H1 (cell line): Measurements from ENCODE around the gene RAD50. TPM values are rescaled to one million over a fixed set of nuclear protein-coding genes. Genes with fewer than 3 reads are reported as not detected.

Experiments used
- CTCF ChIA-PET: fragments of 300-600 bp; sonication (Branson Sonifier 250); formaldehyde crosslinking; loops from one replicate; lab custom pipeline; 2021; ENCODE audit not compliant: partially characterized antibody; lab: Charles Lee
- POLR2A ChIA-PET: fragments of 300-600 bp; sonication (Branson Sonifier 250); formaldehyde crosslinking; loops from one replicate; lab custom pipeline; 2021; ENCODE audit warnings: inconsistent platforms; ENCODE audit not compliant: partially characterized antibody; lab: Charles Lee
- DNase-seq, 2 experiments: peaks; one replicate each; pipeline versions ENCODE4 v3.0.0 to v3.0.0-alpha.2; 2010 to 2022; ENCODE audit warnings: low spot score in 2 of 2, low read depth in 1 of 2, mixed read lengths in 1 of 2
- FAIRE-seq: peaks from 2 replicates; lab custom pipeline; 2011; peaks lifted over from hg19 to GRCh38; lab: Jason Lieb, UNC
- H2AFZ ChIP-seq: 2 replicates; pipeline ENCODE4 v1.8.1; 2012; ENCODE audit warnings: low read length, inconsistent platforms
- H2AK5ac ChIP-seq: 2 replicates; pipeline ENCODE4 v1.6.1; 2013; ENCODE audit warnings: low read depth, low read length
- H2BK120ac ChIP-seq: replicated peaks from 2 replicates; pipeline ENCODE3; 2013; ENCODE audit warnings: low read depth, low read length, inconsistent platforms
- H2BK12ac ChIP-seq: 2 replicates; pipeline ENCODE4 v1.6.1; 2013; ENCODE audit warnings: low read depth, low read length
- H2BK15ac ChIP-seq: 2 replicates; pipeline ENCODE4 v1.6.1; 2013; ENCODE audit warnings: low read length
- H2BK20ac ChIP-seq: 2 replicates; pipeline ENCODE4 v1.6.1; 2013; ENCODE audit warnings: low read length
- H2BK5ac ChIP-seq: 2 replicates; pipeline ENCODE4 v1.6.1; 2013; ENCODE audit warnings: low read depth, low read length
- H3K14ac ChIP-seq: 2 replicates; pipeline ENCODE4 v1.6.1; 2013; ENCODE audit warnings: inconsistent platforms; ENCODE audit not compliant: insufficient read length
- H3K18ac ChIP-seq: 2 replicates; pipeline ENCODE4 v1.6.1; 2013; ENCODE audit warnings: low read length; ENCODE audit errors: extremely low read depth
- H3K23ac ChIP-seq: 2 replicates; pipeline ENCODE4 v1.6.1; 2013; ENCODE audit warnings: inconsistent platforms; ENCODE audit not compliant: insufficient read length
- H3K23me2 ChIP-seq: 2 replicates; pipeline ENCODE4 v1.6.1; 2013; ENCODE audit warnings: low read depth, low read length
- H3K27ac ChIP-seq: 2 replicates; pipeline ENCODE4 v1.6.1; 2011; ENCODE audit warnings: low read depth, low read length, inconsistent platforms
- H3K27me3 ChIP-seq, 4 experiments: replicated peaks in 1 of 4; 1 replicate in 1 of 4; 2 replicates in 3 of 4; pipeline versions ENCODE4 v1.6.1 to v1.8.1; 2011 to 2013; ENCODE audit warnings: low read length in 3 of 4, mild to moderate bottlenecking in 3 of 4, inconsistent platforms in 2 of 4, mixed read lengths in 2 of 4, moderate library complexity in 1 of 4; ENCODE audit not compliant: control insufficient read depth in 3 of 4, insufficient read depth in 3 of 4; ENCODE audit errors: extremely low read depth in 1 of 4
- H3K36me3 ChIP-seq, 4 experiments: 2 replicates each; pipeline versions ENCODE4 v1.6.1 to v1.8.1; 2011 to 2013; ENCODE audit warnings: mild to moderate bottlenecking in 4 of 4, low read length in 3 of 4, moderate library complexity in 2 of 4, control low read depth in 1 of 4, inconsistent platforms in 1 of 4; ENCODE audit not compliant: insufficient read depth in 4 of 4, control insufficient read depth in 2 of 4
- H3K4ac ChIP-seq: replicated peaks from 2 replicates; pipeline ENCODE3; 2013; ENCODE audit warnings: low read length, low read depth, mixed read lengths, inconsistent platforms; ENCODE audit not compliant: insufficient read length
- H3K4me1 ChIP-seq, 4 experiments: replicated peaks in 1 of 4; 1 replicate in 1 of 4; 2 replicates in 3 of 4; pipeline versions ENCODE4 v1.6.1 to v1.8.1; 2011 to 2013; ENCODE audit warnings: low read length in 3 of 4, inconsistent platforms in 2 of 4, mixed read lengths in 1 of 4; ENCODE audit not compliant: insufficient read depth in 4 of 4, control insufficient read depth in 3 of 4
- H3K4me2 ChIP-seq, 2 experiments: 2 replicates each; pipeline versions ENCODE4 v1.6.1 to v1.8.1; 2011 to 2013; ENCODE audit warnings: low read depth in 2 of 2, low read length in 2 of 2, control low read depth in 1 of 2, inconsistent platforms in 1 of 2, mild to moderate bottlenecking in 1 of 2; ENCODE audit not compliant: insufficient read depth in 1 of 2
- H3K4me3 ChIP-seq, 4 experiments: fragments of 200-600, 300-600 bp in 1 of 4; sonication (generic), shearing (Covaris generic), sonication (Bioruptor Twin) in 1 of 4; 2 replicates each; pipeline versions ENCODE4 v1.5.1 to v1.8.1; 2011 to 2016; ENCODE audit warnings: low read length in 4 of 4, low read depth in 3 of 4, control low read depth in 2 of 4, inconsistent platforms in 2 of 4, mild to moderate bottlenecking in 2 of 4, mixed read lengths in 1 of 4, moderate library complexity in 1 of 4; ENCODE audit not compliant: insufficient read depth in 2 of 4; ENCODE audit errors: extremely low read depth in 1 of 4
- H3K56ac ChIP-seq: replicated peaks from 2 replicates; pipeline ENCODE3; 2013; ENCODE audit warnings: low read depth, mild to moderate bottlenecking, mixed read lengths, low read length, inconsistent platforms; ENCODE audit not compliant: insufficient read length
- H3K79me1 ChIP-seq: 2 replicates; pipeline ENCODE4 v1.6.1; 2013; ENCODE audit warnings: low read depth, low read length, control low read depth
- H3K79me2 ChIP-seq, 2 experiments: 2 replicates each; pipeline versions ENCODE4 v1.6.1 to v1.8.1; 2012 to 2013; ENCODE audit warnings: low read length in 2 of 2, mild to moderate bottlenecking in 2 of 2, inconsistent platforms in 1 of 2; ENCODE audit not compliant: insufficient read depth in 2 of 2, control insufficient read depth in 1 of 2
- H3K9ac ChIP-seq, 4 experiments: replicated peaks in 1 of 4; 1 replicate in 1 of 4; 2 replicates in 3 of 4; pipeline versions ENCODE4 v1.6.1 to v1.8.1; 2011 to 2013; ENCODE audit warnings: low read depth in 3 of 4, low read length in 3 of 4, control low read depth in 2 of 4, mild to moderate bottlenecking in 2 of 4, moderate library complexity in 2 of 4, inconsistent platforms in 1 of 4; ENCODE audit errors: extremely low read depth in 1 of 4
- H3K9me3 ChIP-seq, 2 experiments: 2 replicates each; pipeline versions ENCODE4 v1.6.1 to v1.8.1; 2012 to 2013; ENCODE audit warnings: mild to moderate bottlenecking in 2 of 2, moderate library complexity in 2 of 2, control low read depth in 1 of 2, inconsistent platforms in 1 of 2, low read depth in 1 of 2, low read length in 1 of 2, mixed read lengths in 1 of 2; ENCODE audit not compliant: insufficient read depth in 2 of 2
- H4K20me1 ChIP-seq, 2 experiments: replicated peaks in 1 of 2; 2 replicates each; pipeline versions ENCODE3 to v1.8.1; 2011 to 2013; ENCODE audit warnings: inconsistent platforms in 2 of 2, low read length in 2 of 2, mild to moderate bottlenecking in 1 of 2; ENCODE audit not compliant: insufficient read depth in 2 of 2, control insufficient read depth in 1 of 2
- H4K5ac ChIP-seq: 2 replicates; pipeline ENCODE4 v1.6.1; 2013; ENCODE audit warnings: low read length, low read depth, mixed read lengths, inconsistent platforms; ENCODE audit not compliant: insufficient read length
- H4K8ac ChIP-seq: 2 replicates; pipeline ENCODE4 v1.8.0; 2013; ENCODE audit warnings: mild to moderate bottlenecking, moderate library complexity, low read length, inconsistent platforms; ENCODE audit not compliant: insufficient read depth; ENCODE audit errors: extremely low read depth
- H4K91ac ChIP-seq: replicated peaks from 2 replicates; pipeline ENCODE3; 2013; ENCODE audit warnings: low read length, mixed read lengths, inconsistent platforms; ENCODE audit not compliant: insufficient read length
- ATF2 ChIP-seq: IDR thresholded peaks from 2 replicates; pipeline ENCODE4 v1.6.1; 2012; ENCODE audit warnings: low read length, inconsistent platforms
- BCL11A ChIP-seq, 2 experiments: IDR thresholded peaks; one replicate each; pipeline ENCODE4 v1.6.1; 2011; ENCODE audit warnings: low read depth in 2 of 2, low read length in 2 of 2, mild to moderate bottlenecking in 2 of 2
- CTBP2 ChIP-seq: IDR thresholded peaks from 2 replicates; pipeline ENCODE4 v1.7.0; 2011; ENCODE audit warnings: borderline replicate concordance, mild to moderate bottlenecking, moderate library complexity, mixed read lengths, low read length; ENCODE audit not compliant: insufficient read depth, insufficient read length
- MAFK ChIP-seq: IDR thresholded peaks from 2 replicates; pipeline ENCODE4 v1.6.1; 2012; ENCODE audit warnings: low read depth, mild to moderate bottlenecking, improper control_type of control experiment, low read length
- POLR2AphosphoS5 ChIP-seq: IDR thresholded peaks from 2 replicates; pipeline ENCODE4 v1.6.1; 2011; ENCODE audit warnings: low read depth, low read length
- SP1 ChIP-seq: IDR thresholded peaks from 2 replicates; pipeline ENCODE4 v1.6.1; 2011; ENCODE audit warnings: low read depth, low read length
- TAF7 ChIP-seq: optimal IDR thresholded peaks from 2 replicates; pipeline ENCODE3; 2011; ENCODE audit warnings: low read depth, mild to moderate bottlenecking, inconsistent platforms, low read length, moderate library complexity, borderline replicate concordance
- WGBS, 2 experiments: shearing (Covaris generic) in 1 of 2; methylation state at CpG; one replicate each; pipeline versions ENCODE4 v1.1.6 to v1.1.7; 2013 to 2015; ENCODE audit warnings: low lambda C conversion rate in 2 of 2, mixed read lengths in 2 of 2, inconsistent platforms in 1 of 2, low coverage in 1 of 2, missing lambda C conversion rate in 1 of 2; ENCODE audit not compliant: insufficient replicate concordance in 2 of 2, insufficient coverage in 1 of 2, insufficient read length in 1 of 2; ENCODE audit errors: extremely low coverage in 1 of 2, missing lambda C conversion rate in 1 of 2; 5-methylcytosine and 5-hydroxymethylcytosine counted together
- polyA plus RNA-seq, 7 experiments: library from polyadenylated mRNA; depleted of rRNA in 3 of 7; stranded (reverse) in 5 of 7; unstranded in 2 of 7; fragments of >200 nt in 5 of 7; fragments of 200-250 nt in 2 of 7; gene quantifications; 1 replicate in 5 of 7; 2 replicates in 1 of 7; 4 replicates in 1 of 7; pipeline versions ENCODE4 v1.2.1 to v1.2.3, GENCODE V29; 2011 to 2013; ENCODE audit warnings: missing spikeins in 2 of 7, mixed read lengths in 2 of 7
- total RNA-seq: library from RNA; stranded (reverse); fragmentation: NEBNext Ultra II Directional; extraction: Animal tissue kit (Norgen Biotek cat#: 25700); gene quantifications from 2 replicates; pipeline ENCODE4 v1.2.1, GENCODE V29; 2021
- TF ChIP-seq, protein P1 (sequence below): IDR thresholded peaks from 2 replicates; pipeline ENCODE4 v1.6.1; 2011; ENCODE audit warnings: low read depth, mild to moderate bottlenecking, low read length; ENCODE audit not compliant: insufficient read depth

RAD50 gene
- total and polyA plus RNA-seq, 2 of the 8 experiments (the other 6 are each of a cell fraction or from before 2014, with no cell fraction given), result 10.1 to 39.4 TPM

GRCh38 chr5:132687995-132688394, 131.2 kb downstream of the RAD50 start:
- H3K9me3 ChIP-seq, result no peaks in the 10 kb centered on the region
- no peak overlapping the region for H3K9ac ChIP-seq
- H3K4me1 ChIP-seq, result no peaks in the 10 kb centered on the region
- no peaks in the 10 kb centered on the region for H3K27me3 ChIP-seq
- no peaks in the 10 kb centered on the region for H3K79me1 ChIP-seq
- H2BK12ac ChIP-seq, result no peak overlapping the region
- ChIA-PET POLR2A (no interaction called here), CTCF (interaction anchor here (0.6 to 3.1 kb wide), 6 partner anchors 10 to 280 kb away, joined by 3 to 18 read pairs (median 3); no protein-coding TSS in a partner anchor)
- no peak overlapping the region for H2AFZ ChIP-seq
- 97% methylated on average over 5 of the region's 5 CpGs; no CpG with 5 or more reads in 1 of the 2 experiments for WGBS, 2 experiments
- no peak overlapping the region for H4K91ac ChIP-seq
- H4K8ac ChIP-seq, result no peak overlapping the region
- H4K20me1 ChIP-seq, result no peaks in the 10 kb centered on the region
- H4K5ac ChIP-seq, result no peak overlapping the region
- H3K23me2 ChIP-seq, result no peaks in the 10 kb centered on the region; the same call in 1 of the 2 replicates
- H2BK20ac ChIP-seq, result no peak overlapping the region
- no peak overlapping the region for H3K56ac ChIP-seq
- no peak overlapping the region for H3K4ac ChIP-seq
- H3K4me3 ChIP-seq, result no peak overlapping the region
- H3K36me3 ChIP-seq, result no peaks in the 10 kb centered on the region
- DNase-seq, result no peak
- H2BK15ac ChIP-seq, result no peak overlapping the region
- H3K23ac ChIP-seq, result no peak overlapping the region
- no peak overlapping the region for H3K4me2 ChIP-seq
- no peak overlapping the region for H2BK120ac ChIP-seq
- H3K14ac ChIP-seq, result no peak overlapping the region
- H3K18ac ChIP-seq, result no peak overlapping the region
- H2BK5ac ChIP-seq, result no peak overlapping the region
- no peak for FAIRE-seq
- H3K27ac ChIP-seq, result no peak overlapping the region
- H2AK5ac ChIP-seq, result no peak overlapping the region
- no peaks in the 10 kb centered on the region for H3K79me2 ChIP-seq
- no peak for TF ChIP-seq CTBP2
- no peak for TF ChIP-seq BCL11A (IDR thresholded peaks at IDR 0.05; ENCODE audit: low read depth in 2 of 2, low read length in 2 of 2)
- no peak for TF ChIP-seq MAFK
- TF ChIP-seq ATF2, result no peak
- TF ChIP-seq, protein P1, sequence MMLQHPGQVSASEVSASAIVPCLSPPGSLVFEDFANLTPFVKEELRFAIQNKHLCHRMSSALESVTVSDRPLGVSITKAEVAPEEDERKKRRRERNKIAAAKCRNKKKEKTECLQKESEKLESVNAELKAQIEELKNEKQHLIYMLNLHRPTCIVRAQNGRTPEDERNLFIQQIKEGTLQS, result no peak
- no peak for TF ChIP-seq POLR2AphosphoS5
- TF ChIP-seq TAF7, result no peak
- no peak for TF ChIP-seq SP1
